ENCODE measurements around the gene UBL5.

The UBL5 gene

DNA sequence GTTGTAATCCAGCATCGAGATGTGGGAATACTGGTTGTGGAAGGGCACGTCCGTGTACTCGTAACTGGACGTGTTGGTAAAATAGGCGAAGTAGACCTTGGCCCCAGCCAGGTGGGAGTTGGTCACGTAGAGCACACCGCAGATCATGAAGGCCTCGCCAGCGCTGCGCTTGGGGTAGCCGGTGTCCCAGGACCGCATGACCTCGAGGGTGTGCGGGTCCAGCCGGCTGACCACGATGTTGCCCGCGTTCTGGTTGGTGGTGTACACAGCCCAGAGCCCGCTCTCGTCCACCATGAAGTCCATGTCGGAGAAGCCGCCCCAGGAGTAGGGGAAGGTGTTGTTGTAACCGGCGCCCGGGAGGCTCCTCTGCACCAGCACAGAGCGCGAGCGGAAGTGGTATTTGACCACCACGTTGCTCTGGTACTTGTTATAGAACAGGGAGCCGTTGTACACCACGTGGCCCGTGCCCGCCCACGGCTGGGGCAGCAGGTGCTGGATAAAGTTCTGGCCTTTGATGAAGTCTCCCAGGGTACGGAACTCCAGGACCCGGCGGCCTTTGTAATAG is 26.6 kb downstream of the UBL5 start:
- no peak for DNase-seq (ENCODE audit: low spot score)

- DNase-seq (ENCODE audit: low spot score) = no peak
These were observed 28.9 kb downstream of the UBL5 start for GRCh38 chr19:9856609-9857008.

GRCh38 chr19:9857076-9857721 is 29.5 kb downstream of the UBL5 start:
- no peak for DNase-seq (ENCODE audit: low spot score)

DNA sequence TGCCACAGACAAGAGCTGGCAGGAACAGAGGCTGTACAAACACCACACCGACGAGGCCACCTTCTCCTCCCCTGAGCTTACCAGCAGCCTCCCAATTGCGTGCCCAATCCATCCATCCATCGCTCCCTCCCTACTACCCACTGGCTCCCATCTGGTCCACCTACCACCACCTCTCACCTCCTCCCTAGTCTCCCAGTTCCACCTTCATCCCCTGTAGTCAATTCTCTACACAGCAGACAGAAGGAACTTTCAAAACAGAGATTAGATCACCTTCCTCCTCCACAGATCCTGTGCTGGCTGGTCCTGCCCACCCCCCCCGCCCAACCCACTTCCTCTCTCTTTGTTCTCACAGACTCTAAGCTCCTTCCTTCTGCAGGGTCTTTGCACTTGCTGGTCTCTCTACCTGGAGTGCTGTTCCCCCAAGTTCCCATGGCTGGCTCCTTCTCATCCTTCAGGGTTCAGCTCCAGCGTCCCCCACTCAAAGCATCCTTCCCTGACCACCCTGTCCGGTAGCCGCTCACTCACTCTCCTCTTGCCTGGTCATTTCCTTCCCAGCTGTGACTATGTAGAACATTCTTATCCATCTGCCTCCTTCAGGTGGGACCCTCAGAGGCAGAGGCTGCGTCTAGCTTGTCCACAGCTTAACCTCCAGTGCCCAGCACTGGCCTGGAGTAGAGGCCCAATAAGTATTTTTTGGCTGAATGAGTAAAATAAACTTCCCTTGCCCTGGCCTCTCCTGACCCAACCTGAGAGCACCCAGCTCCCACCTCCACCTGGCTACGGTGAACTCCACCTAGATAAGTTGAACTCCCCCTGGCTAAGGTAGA is 30.4 kb downstream of the UBL5 start:
- DNase-seq (ENCODE audit: low spot score) = peak; percentile 19

- DNase-seq (ENCODE audit: low spot score) = no peak
These were observed 31.0 kb downstream of the UBL5 start for GRCh38 chr19:9858766-9859165.

DNA sequence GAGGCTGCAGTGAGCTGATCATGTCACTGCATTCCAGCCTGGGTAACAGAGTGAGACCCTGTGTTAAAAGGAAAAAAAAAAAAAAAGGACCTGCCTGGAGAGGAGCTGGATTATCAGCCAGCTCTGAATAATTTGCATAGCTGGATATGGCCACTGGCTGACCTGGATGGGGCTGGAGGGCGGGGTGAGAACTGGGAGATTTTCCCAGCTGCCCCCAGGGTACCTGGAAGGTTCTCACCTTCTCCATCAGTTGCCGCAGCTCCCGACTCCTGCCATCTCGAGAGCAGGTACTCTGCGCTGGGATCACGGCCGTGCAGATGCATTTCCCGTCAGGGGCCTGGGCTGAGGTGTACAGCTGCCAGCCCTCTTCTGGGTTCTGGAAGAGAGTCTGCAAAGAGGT is 32.7 kb downstream of the UBL5 start:
- DNase-seq (ENCODE audit: low spot score) = no peak

DNA sequence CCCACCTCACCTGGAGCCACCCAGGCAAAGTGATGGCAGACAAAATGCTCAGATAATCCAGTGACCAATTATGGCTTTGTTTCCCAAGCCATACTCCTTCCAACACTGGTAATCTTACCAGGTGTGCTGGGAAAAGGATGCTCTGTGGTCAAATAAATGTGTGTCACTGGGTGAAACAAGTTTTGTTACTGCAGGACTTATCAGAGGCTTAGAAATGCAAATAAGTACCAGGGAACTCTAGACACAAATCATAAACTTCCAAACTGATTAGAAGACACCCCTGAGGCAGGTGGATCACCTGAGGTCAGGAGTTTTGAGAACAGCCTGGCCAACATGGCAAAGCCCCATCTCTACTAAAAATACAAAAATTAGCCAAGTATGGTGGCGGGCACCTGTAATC is 33.8 kb downstream of the UBL5 start:
- no peak for DNase-seq (ENCODE audit: low spot score)

DNA sequence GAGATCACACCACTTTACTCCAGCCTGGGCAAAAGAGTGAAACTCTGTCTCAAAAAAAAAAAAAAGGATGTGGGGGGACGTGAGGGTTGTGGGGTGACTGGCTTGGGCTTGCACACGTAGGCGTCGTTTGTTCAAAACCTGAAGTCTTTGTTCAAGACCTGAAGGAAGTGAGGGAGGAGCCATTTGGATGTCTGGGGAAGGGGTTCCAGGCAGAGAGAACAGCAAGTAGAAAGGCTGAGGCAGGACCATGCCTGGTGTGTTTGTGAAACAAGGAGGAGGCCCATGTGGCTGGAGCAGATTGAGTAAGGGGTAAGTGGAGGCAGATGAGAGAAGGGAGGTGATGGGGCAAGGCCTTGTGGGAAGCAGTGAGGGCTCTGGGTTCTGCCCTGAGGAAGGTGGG is 35.2 kb downstream of the UBL5 start:
- DNase-seq (ENCODE audit: low spot score) = no peak

DNA sequence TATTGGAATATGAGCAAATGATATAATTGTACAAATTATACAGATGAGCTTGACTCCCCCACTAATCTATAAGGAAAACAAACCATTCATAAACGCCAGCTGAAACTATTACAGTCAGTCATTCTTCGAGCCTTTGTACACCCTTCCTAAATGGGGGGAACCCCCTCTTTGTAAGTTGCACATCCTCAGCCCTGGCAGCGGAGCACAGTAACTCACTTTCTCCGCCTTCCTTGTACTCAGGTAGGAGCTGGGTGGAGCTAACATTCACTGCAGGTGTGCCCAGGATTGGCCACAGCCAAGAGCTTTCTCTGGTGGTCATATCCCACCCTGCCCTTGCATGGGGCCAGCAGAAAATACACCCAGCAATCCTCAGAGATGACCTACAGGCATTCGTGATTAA is 36.0 kb downstream of the UBL5 start:
- DNase-seq (ENCODE audit: low spot score) = no peak

DNA sequence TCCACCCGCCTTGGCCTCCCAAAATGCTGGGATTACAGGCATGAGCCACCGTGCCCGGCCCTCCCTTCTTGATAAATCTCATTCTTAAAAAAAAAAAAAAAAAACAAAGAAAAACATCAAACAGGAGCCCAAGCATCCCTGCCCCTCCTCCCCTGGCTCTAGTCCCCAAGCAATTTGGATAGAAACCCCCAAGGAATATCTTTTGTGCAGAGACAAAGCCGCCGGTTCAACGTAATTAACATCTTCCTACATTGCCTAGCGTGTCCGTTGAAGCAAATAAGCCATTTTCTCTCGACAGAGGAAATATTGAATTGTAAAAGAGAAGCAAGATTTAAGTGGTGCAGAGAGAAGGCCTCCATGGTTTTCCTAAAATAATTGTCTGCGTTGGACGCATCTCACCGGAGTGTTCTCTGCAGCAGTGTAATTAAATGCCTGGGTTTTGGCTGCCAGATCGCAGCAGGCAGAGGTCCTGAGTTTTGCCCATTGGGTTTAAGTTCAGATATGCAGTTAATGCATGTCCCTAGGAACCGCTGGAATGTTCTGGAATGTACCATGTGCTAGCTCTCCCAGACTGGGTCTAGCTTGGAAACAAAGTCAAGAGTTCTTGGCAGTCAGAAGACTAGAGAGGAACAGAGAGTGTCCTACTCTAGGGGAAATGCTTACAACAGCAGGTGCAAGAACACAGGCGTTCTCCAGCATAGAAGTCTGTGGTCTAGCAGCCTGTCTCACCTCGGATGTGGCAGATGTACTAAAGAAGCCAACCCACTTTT is 38.2 kb downstream of the UBL5 start:
- no peak for DNase-seq (ENCODE audit: low spot score)

- no peak for DNase-seq (ENCODE audit: low spot score)
These were observed 41.4 kb downstream of the UBL5 start for GRCh38 chr19:9868983-9869617.

- DNase-seq (ENCODE audit: low spot score) = no peak
These were observed 44.1 kb downstream of the UBL5 start for GRCh38 chr19:9871626-9872338.

DNA sequence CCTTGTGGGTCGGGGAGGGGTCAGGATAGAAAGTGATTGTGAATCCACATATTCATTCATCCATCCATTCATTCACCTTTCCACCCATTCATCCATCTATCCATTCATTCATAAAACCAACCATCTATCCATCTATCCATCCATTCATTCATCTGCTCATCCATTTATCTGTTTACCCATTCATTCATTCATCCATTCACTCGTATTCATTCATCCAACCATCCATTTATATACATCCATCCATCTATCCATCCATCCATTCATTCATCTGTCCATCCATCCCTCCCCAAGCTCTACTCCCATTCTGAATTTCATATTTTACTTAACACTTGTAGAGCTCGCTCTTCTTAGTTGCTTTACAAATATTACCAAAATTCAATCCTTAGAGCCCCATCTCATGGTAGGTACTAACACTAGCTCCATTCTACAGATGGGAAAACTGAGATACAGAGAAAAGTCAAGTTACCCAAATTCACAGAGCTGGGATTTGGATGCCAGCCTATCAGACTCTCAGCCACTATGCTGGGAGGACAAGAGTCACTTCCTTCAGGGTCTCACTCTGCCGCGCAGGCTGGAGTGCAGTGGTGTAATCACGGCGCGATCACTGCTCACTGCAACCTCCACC is 45.0 kb downstream of the UBL5 start:
- DNase-seq (ENCODE audit: low spot score) = no peak

DNA sequence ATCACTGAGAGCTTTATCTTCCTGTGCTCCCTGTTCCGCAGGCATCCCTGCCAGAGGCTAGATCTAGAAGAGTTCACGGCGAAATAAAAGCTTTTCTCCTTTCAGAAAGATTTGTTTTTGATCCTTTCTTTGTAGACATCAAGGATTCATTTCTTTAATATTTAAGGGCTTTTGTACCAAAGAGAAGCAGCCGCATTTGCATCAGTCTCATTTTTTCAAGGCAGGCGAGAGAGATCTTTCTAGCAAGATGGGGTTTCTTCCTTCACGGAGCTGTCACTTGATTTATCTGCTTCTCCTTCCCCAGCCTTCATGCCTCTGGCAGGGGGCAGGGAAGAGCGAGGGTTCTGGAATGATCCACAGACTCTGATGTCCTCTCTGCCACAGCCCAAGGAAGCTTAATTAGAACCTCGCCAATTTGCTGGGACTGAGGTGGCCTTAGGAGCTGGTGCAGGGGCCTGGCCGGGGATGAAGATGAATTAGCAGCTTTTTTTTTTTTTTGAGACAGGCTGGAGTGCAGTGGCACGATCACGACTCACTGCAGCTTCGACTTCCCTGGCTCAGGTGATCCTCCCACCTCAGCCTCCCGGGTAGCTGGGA is 47.4 kb downstream of the UBL5 start:
- no peak for DNase-seq (ENCODE audit: low spot score)

- DNase-seq (ENCODE audit: low spot score) = no peak
These were observed 48.1 kb downstream of the UBL5 start for GRCh38 chr19:9875796-9876195.

- DNase-seq (ENCODE audit: low spot score) = no peak
These were observed 50.2 kb downstream of the UBL5 start for GRCh38 chr19:9877780-9878510.

DNA sequence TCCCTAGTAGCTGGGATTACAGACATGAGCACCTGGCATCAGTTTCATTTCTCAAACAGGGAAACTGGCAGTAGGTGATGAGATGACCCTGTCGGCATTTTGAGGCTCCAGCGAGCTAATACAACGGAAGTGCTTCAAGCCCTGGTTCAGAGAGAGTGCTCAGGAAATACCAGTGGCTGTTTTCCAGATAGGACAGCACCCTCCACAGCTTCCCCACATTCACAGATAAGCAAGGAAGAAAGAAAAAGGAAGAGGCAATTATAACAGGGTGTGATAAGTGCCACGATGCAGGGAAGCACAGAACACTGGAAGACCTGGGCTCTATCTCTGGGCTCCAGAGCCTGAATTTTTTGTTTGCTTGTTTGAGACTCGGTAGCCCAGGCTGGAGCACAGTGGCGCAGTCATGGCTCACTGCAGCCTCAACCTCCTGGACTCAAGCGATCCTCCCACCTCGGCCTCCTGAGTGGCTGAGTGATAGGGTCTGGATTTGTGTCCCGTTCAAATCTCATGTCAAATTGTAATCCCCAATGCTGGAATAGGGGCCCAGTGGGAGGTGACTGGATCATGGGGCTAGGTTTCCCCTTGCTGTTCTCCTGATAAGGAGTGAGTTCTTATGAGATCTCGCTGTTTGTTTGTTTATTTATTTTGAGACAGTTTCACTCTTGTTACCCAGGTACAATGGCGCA is 50.9 kb downstream of the UBL5 start:
- DNase-seq (ENCODE audit: low spot score) = no peak

Measured in activated CD4-positive, alpha-beta T cell treated with anti-CD3 and anti-CD28 coated beads, Interleukin-2, Interleukin-4, amounts not matched to agents 100 ng/mL and 50 ng/mL, durations not matched to agents 16 hours and 8 hours (primary cell).